NCI-H345 treated with DMSO at 0.1 percent for 48 hours (cell line): ENCODE results near the gene METTL25.

ENCODE experiments used
- DNase-seq: peaks from one replicate; lab custom pipeline; 2025; ENCODE audit not compliant: unreplicated experiment; lab: John Stamatoyannopoulos, UW

METTL25 gene

GRCh38 chr12:82468563-82468962 lies 110.2 kb downstream of the METTL25 start:
- no peak for DNase-seq

DNA sequence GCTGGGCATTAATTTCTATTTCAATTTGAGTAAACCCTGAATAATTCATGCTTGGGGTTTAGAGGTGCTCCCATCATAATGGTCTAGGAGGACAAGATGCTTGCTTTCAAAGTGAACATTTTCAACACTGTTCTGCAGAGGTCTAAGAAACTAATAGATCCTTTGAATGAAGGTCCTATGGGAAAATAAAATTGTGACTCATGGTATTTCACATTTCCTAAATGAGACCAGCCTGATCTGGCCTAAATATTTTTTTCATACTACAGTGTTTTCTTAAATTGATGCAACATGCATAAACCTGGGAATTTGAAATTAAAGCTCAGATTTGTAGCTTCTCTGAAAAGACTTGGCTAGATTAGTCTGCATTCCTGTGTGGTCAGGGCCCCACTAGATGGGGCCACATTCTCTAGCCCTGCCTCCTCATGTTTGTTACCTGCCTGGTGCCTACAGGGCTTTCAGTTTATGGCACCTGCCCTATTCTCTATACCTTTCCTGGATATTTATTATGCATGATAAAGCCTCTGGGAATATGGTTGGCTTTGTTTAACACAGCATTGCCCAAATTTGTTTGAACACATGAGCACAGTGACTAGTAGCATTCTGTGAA lies 112.7 kb downstream of the METTL25 start:
- no peak for DNase-seq

GRCh38 chr12:82473111-82473754 lies 114.9 kb downstream of the METTL25 start:
- DNase-seq, result no peak

- DNase-seq, result no peak
Observed at GRCh38 chr12:82474181-82474797, 116.0 kb downstream of the METTL25 start.

DNA sequence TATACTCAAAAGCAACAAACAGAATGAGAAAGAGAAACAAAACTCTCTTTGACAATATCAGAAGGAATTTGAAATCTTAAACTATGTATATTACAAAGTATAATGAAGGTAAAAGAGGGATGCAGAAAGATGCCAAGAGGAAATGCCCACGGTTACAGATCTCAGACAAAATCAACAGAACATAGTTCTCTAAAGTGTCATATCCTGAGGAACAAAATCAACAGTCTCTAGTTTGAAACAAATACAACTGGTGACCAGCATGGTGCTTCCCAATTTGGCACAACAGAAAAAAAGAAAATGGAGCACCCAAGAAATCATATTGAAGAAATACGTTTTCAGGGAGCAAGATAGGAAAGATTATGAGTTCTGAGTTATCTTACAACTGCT lies 116.5 kb downstream of the METTL25 start:
- DNase-seq, result no peak

DNA sequence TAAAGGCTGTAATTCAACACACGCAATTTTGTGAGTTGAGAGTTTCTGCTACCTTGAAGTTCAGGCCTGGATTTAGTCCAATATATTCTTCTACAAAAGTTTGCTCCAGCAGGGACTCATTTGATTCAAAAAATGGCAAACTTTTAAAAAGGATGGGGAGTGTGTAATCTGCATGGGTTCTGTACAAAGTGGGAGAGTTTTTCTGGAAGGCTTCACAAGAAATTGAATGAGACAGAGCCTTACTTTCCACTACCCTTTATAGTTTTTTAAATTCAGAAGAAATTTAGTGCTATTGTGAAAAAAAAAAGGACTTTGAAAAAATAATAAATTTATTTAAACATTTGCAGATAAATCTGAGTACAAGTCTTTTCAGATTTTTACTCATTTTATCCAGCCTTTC lies 116.9 kb downstream of the METTL25 start:
- no peak for DNase-seq

- DNase-seq, result no peak
Observed at GRCh38 chr12:82476511-82476910, 118.2 kb downstream of the METTL25 start.

DNA sequence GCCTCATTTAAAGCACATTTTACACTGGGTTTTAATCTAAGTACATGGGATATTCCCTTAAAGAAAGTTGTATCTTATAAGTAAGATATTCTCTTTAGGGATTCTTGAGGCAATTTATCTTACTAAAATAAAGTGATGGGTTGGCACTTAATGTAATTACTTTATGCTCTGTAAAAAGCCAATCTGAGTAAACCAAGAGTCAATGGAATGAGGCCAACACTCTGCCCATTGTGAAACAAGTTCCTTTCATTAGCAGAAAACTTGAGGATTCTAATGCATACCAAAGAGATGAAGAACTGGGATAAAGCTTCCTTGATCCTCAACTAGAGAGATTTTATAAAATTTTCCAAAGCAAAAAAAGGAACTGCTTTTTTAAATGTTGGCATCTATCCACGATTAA lies 121.2 kb downstream of the METTL25 start:
- no peak for DNase-seq

DNA sequence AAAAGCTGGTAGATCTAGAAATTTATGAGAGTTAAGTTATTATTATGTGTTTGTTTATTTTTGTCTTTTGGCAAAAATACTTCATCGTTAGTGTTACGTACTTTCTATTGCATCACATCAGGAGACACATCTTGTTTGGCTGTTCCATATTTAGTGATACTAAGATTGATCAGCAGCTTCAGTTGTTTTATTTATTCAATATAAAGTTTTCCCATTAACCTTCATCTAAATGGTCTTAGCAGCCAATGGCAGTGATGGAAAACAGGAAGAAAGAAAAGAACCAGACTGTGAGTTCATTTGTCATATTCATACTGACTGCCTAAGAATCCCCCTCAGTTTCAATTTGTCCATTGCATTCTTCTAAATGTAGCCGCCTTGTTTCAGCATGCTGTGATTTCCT lies 122.3 kb downstream of the METTL25 start:
- DNase-seq, result no peak

DNA sequence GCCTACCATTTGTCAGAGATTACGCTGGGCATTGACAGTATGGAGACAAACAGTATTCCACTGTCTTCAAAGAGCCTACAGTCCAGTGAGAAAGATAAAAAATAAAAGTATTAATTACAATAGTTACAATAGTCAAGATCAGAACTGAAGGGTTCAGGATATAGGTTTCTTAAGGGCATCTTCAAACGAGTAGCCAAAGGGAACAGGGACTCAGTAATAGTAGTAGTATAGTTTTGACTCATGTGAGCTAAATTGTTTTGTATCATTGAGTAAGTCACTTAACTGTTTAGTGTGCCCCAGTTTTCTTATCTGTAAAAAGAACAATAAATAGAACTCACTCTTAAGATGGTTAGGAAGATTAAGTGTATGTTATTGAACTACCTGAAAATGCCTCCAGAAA lies 123.6 kb downstream of the METTL25 start:
- no peak for DNase-seq

DNA sequence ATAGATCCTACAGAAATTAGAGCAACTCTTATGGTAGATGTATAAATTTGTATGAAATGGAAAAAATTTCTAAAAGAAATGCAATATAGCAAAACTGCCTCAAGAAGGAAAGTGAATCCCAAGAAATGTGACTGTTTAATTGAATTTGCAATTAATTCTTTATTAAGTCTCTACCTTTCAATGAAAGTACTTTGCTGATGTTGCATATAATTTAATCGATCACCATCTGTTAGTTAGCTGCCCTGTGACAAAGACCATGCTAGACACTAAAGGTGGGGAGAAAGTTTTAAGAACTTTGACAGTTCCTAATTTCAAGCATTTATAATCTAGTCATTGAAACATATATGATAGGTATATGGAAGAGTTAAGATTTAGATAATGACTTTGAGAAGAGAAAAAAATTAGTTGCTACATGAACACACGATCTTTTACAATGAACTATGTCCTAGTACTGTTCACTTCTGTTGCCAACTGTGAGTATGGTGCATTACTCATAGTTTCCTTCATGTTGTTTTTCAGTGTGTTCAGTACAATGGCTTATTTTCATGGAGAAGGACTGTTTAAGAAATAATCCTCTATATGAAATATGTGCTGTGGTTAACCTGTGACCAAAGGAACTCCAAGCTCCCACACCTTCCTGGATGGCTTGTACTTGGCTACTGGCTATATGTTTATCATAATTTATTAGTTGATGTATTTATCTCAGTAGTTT lies 128.4 kb downstream of the METTL25 start:
- no peak for DNase-seq

DNA sequence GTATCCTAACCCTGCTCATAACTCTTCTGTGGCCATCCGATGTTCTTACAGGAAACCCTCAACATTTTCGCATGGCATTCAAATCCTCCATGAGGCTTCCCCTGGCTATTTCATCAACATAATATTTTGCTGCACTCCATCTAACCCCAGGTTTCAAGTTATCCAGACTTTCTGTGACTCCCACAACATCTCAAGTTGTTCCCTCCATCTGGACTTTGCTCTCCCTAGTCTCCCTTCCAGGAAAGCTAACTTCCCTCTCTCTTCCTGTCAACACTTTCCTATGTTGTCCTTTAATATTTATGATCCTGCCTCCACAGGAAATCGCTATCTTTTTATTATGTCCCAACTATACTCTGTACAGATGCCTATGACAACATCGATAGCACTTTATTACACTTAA lies 146.1 kb downstream of the METTL25 start:
- no peak for DNase-seq

DNA sequence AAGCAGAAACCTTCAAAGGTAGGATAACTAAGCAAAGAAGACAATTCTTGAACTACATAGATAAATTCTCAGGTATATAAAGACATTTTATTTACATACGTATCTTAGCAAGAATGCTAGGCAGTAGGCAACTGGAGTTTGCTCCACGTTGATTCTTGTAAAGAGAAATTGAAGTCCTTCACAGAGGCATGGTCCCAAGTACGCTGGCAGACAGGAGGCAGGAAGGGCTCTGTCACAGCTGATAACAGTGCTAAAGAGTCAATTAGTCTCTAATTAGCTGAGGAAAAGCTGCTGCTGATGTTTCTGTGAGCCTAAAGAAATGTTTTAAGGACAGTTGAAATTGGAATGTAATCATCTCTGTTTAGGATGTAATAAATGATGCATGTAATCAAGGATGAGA lies 146.8 kb downstream of the METTL25 start:
- no peak for DNase-seq

DNA sequence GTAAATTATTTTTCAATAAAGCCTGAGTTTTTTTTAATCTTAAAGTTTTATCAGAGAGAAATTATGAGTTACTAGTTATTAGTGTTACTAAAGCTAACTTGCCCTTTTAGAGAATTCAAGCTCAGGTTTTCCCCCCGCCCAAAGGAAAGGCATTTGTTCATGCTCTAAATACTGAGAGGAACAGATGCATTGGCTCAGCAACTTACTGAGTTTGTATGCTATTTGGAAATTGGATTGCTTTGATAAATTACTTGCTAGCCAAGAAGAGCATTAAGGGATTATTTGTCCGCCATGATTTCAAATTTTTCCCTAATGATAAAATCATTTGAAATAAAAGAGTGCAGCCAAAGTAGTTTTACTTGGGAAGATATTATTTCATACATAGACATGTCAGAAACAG lies 149.4 kb downstream of the METTL25 start:
- no peak for DNase-seq

- DNase-seq, result no peak
Observed at GRCh38 chr12:82510386-82510785, 152.1 kb downstream of the METTL25 start.

DNA sequence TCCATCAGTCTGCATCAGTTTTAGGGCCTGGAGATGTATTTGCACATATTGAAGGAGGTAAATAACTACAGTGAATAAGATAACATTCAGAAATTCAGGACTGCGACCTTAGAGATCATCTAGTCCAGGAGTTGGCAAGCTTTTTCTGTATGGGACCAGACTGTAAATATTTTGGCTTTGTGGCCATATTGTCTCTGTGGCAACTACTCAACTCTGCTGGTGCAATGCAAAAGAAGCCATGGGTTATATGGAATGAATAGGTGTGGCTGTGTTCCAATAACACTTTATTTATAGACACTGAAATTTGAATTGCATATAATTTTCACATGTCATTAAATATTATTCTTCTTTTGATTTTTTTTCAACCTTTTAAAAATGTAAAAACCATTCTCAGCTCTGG lies 156.6 kb downstream of the METTL25 start:
- DNase-seq, result no peak

- DNase-seq, result no peak
Observed at GRCh38 chr12:82515652-82516051, 157.3 kb downstream of the METTL25 start.

DNA sequence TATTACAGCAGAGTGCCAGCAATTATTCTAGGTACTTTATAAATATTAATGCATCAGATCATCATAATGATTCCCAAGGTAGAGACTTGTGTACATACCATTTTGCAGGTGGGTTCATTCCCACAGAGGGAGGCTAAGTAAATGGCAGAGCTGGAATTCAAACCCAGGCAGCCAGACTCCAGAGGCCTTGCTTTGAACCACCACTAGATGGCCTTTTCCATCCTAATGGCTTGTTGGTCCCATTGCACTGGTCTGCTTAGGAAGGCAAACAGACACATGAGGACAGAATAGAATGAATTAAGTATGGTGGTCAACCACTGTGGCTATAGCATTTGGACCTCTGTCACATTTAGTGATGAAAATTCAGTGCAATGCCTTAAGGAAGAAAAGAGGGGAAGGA lies 158.7 kb downstream of the METTL25 start:
- no peak for DNase-seq

DNA sequence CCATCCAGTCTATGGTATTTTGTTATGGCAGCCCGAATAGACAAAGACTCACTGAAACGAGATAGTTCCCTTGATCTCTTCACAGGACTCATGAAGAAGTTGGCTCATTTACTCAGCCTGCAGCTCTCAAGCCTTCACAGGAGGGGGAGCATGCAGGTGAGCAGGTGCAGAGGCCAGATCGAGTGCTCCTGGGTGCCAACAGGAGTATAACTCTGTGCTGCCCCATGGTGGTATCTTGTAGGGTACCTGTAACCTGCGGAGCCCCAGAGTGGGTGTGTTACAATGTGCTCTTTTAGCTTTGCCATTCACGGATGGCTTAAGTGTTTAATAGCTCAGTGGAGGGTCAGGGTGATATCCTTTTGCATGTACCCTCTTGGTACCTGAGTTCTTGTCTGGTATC lies 159.5 kb downstream of the METTL25 start:
- no peak for DNase-seq

DNA sequence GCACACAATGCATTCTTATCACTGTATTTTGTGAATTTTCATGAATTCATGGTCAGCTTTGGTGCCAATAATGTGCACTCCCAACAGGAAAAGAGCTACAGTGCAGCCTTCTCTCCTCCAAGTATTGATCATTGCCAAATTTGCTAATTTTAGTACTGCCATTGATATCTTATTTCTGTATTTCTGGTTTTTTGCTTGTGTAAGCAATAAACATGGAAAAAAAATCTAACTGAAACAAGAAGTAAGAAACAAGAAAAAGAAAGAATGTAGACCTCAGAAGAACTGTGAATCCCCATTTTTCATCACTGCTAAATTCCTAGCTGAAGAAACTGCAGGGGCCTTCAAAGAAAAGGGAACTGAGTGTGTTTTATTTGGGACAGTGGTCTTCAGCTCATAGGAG lies 161.2 kb downstream of the METTL25 start:
- no peak for DNase-seq

DNA sequence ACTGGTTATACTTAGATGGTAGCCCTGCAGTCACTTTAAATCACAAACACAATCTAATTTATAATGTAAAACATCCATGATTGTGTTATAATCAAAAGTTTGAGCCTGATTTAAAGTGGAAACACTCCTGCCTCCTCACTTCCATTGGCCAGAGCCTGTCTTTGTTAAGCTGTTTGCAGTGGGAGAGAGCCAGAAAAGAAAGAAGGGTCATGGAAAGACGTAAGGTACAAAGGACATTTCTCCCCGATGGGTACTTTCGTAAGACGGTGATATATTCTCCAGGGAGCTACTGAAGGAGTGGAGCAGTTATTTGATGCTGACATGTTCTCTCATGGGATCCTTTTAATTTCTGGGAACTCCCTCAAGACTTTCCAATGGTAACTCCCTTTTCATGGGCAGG lies 164.0 kb downstream of the METTL25 start:
- DNase-seq, result no peak

- DNase-seq, result no peak
Observed at GRCh38 chr12:82522762-82523161, 164.4 kb downstream of the METTL25 start.
